Hepatocyte (in vitro differentiated cells): ENCODE data around the gene DNM3.

Experiments
- CTCF ChIP-seq: fragments of 200-600 bp; sonication (generic); IDR thresholded peaks from 2 replicates; pipeline ENCODE4 v1.5.1; 2016; ENCODE audit warnings: antibody characterized with exemption, mild to moderate bottlenecking; ENCODE audit not compliant: poor library complexity
- EZH2 ChIP-seq: fragments of 200-600 bp; sonication (generic); IDR thresholded peaks from 2 replicates; pipeline ENCODE4 v1.6.1; 2016; ENCODE audit warnings: antibody characterized with exemption, mild to moderate bottlenecking, borderline replicate concordance
- EZH2phosphoT487 ChIP-seq: fragments of 200-600 bp; sonication (generic); IDR thresholded peaks from one replicate; pipeline ENCODE4 v1.6.1; 2018; ENCODE audit warnings: antibody characterized with exemption, mild to moderate bottlenecking, low read depth, moderate library complexity; ENCODE audit not compliant: unreplicated experiment, severe bottlenecking

GRCh38 chr1:172143384-172144055 lies 302.2 kb downstream of the DNM3 start:
- TF ChIP-seq CTCF (no peak), EZH2phosphoT487 (no peak), EZH2 (no peak)
